T-helper 1 cell (primary cell): Measurements from ENCODE around the gene LPCAT1.

ENCODE experiments used
- DNase-seq, 5 donors: peaks; one replicate each; pipeline ENCODE4 v3.0.0-alpha.2; 2012 to 2020

The LPCAT1 gene

GRCh38 chr5:1493413-1493812, 30.3 kb downstream of the LPCAT1 start:
- no peak for DNase-seq

GRCh38 chr5:1492757-1493156, 31.0 kb downstream of the LPCAT1 start:
- no peak for DNase-seq

- DNase-seq, result no peak
These were observed 33.4 kb downstream of the LPCAT1 start for GRCh38 chr5:1490376-1490775.

GRCh38 chr5:1489754-1490153, 34.0 kb downstream of the LPCAT1 start:
- DNase-seq, result no peak

- DNase-seq, result peak in 1 of 5 donors; percentile 61
These were observed 34.7 kb downstream of the LPCAT1 start for GRCh38 chr5:1488882-1489680.

- DNase-seq, result no peak
These were observed 36.5 kb downstream of the LPCAT1 start for GRCh38 chr5:1487079-1487764.

- no peak for DNase-seq
These were observed 37.5 kb downstream of the LPCAT1 start for GRCh38 chr5:1486271-1486670.

- DNase-seq, result no peak
These were observed 38.1 kb downstream of the LPCAT1 start for GRCh38 chr5:1485579-1486118.

GRCh38 chr5:1484730-1485578, 38.8 kb downstream of the LPCAT1 start:
- no peak for DNase-seq

GRCh38 chr5:1483856-1484729, 39.7 kb downstream of the LPCAT1 start:
- no peak for DNase-seq

GRCh38 chr5:1483064-1483463, 40.7 kb downstream of the LPCAT1 start:
- no peak for DNase-seq

- DNase-seq, result no peak
These were observed 41.8 kb downstream of the LPCAT1 start for GRCh38 chr5:1481959-1482331.

- DNase-seq, result no peak
These were observed 42.3 kb downstream of the LPCAT1 start for GRCh38 chr5:1481266-1481958.

GRCh38 chr5:1480806-1481205, 43.0 kb downstream of the LPCAT1 start:
- DNase-seq, result no peak

GRCh38 chr5:1480217-1480616, 43.5 kb downstream of the LPCAT1 start:
- DNase-seq, result no peak

GRCh38 chr5:1479581-1480188, 44.1 kb downstream of the LPCAT1 start:
- peak in 3 of 5 donors; percentile 21 to 27 (median 26) for DNase-seq

GRCh38 chr5:1479066-1479465, 44.7 kb downstream of the LPCAT1 start:
- DNase-seq, result no peak

- no peak for DNase-seq
These were observed 45.3 kb downstream of the LPCAT1 start for GRCh38 chr5:1478271-1479035.

- DNase-seq, result no peak
These were observed 46.4 kb downstream of the LPCAT1 start for GRCh38 chr5:1477341-1477740.

GRCh38 chr5:1476967-1477310, 46.8 kb downstream of the LPCAT1 start:
- no peak for DNase-seq
